UCSD-AML1 (cell line): Measurements from ENCODE around the gene TSPAN14.
A peak's percentile ranks its signal among the peaks of the same experiment; 100 is the strongest.

Experiments
- DNase-seq: peaks from one replicate; lab custom pipeline; 2025; ENCODE audit not compliant: unreplicated experiment; lab: John Stamatoyannopoulos, UW

TSPAN14 gene

DNA sequence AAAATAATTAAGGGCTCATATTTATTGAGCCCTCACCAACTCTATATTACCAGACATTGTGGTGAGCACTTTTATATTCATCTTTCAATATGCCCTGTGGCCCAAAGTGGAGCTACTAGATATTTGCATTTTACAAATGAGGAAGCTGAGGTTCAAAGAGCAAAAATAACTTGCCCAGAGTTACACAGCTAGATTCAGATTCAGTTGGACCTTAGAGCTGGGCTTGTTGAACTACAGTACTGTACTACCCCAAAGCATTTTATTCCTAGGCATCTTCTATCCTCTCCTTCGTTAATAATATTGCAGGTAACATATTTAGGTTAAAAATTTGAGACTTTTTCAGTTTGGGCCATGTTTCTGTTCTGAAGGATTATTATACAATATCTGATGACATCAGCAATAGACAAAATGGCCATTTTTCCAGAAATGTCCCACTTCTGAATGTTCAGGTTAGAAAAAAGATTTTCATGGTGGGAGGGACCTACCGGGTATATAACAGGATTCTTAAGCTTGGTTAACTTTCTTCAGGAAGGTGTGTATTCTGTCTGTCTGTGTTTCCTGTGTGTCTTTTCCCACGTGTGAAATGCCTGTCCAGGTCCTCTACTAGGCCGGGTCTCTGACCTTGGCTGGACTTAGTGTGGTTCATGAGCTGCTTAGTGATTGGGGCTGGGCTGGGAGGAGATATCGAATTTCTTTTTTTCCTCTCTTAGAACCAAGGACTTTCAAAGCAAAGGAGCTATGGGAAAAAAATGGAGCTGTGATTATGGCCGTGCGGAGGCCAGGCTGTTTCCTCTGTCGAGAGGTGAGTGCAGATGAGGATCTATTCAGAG is 32.2 kb upstream of the TSPAN14 start:
- DNase-seq = no peak

DNA sequence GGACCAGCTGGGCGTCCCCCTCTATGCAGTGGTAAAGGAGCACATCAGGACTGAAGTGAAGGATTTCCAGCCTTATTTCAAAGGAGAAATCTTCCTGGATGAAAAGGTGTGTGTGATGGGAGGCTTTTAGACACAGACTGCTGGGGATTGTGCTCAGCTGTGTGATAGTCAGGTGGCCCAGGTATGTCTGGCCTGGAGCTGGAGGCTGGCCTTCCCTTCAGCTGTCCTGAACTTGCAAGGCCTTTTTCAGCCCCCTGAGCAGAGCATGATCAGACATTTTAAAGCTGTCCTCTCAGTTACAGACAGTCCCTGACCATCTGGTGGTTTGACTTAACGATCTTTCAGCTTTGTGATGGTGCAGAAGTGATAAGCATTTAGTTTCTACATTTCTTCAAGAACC is 28.2 kb upstream of the TSPAN14 start:
- no peak for DNase-seq

DNA sequence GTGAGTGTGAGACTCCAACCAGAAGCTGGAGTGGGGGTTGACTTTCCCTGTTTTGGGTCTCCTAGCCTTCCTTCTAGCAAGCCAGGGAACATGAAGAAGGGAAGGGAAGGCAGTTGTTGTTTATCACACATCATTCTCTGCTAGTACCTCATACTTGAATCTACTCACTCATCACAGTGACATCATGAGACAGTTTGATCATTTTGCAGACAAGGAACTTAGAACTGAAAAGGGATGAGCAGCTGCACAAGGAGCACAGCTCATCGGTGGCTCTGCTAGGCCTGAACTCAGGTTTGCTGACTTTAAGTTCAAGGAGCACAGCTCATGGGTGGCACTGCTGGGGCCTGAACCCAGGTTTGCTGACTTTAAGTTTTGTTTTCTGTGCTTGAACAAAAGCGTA is 26.6 kb upstream of the TSPAN14 start:
- DNase-seq = no peak

DNA sequence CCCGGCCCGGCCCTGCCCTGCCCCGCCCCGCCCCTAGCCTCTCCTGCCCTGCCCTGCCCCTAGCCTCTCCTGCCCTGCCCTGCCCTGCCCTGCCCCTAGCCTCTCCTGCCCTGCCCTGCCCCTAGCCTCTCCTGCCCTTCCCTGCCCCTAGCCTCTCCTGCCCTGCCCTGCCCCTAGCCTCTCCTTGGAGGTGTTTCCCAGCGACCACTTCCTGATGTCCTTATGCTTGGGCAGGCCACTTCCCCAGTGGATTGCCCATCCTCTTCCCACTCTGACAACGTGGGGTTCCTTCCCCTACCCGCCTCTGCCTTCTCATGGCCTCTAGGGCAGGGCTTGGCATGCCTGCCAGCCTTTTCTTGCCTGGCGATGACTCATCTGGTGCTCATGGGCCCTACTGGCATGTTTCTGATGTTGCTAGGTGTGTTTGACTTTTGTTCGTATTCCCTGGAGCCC is 24.6 kb upstream of the TSPAN14 start:
- DNase-seq = no peak

DNA sequence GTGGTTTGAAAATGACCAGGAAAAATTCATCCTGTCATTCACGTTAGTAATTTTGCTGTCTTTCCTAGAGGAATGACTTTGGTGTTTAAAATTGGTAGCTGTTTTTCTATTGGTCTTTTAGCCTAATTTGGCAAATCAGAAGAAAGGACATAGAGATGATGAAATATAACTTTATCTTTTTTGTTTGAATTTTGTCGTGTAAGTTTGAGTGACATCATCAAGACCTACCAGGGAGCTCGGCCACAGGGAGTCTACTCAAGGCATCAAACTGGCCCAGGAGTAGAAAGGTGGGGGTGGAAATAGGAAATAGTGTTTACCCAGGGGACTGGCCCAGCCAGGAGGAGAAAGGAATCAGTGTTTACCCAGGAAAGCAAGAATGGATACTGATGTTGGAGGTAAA is 21.0 kb upstream of the TSPAN14 start:
- DNase-seq = no peak

DNA sequence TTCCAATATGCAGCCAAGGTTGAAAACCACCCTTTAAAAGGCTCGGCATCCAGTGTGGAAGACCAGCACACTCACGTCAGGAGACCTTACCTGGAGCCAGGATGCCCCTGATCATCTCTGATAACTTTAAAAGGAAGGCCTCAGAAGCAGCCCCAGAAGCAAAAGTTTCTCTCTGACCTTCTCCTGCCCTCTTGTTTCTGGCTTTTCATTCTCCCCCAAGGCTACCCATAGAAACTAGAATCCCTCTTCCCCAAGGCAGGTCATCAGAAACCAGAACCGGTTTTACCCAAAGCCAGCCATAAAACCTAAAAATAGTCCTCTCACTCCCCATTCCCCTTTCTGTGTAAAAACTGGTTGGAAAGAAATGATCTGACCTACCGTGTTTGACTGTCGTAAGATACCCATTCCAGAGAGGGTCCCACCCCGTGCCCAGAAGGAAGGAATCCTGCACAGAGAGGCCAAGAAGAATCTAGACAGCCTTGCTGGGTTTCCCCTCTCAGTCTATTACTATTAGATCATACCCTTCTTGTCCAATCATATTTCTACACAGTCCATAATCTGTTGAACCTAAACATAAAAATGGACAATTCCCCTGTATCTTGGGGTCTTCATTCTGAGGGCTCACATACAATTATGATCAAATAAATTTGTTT is 17.5 kb upstream of the TSPAN14 start:
- no peak for DNase-seq

DNA sequence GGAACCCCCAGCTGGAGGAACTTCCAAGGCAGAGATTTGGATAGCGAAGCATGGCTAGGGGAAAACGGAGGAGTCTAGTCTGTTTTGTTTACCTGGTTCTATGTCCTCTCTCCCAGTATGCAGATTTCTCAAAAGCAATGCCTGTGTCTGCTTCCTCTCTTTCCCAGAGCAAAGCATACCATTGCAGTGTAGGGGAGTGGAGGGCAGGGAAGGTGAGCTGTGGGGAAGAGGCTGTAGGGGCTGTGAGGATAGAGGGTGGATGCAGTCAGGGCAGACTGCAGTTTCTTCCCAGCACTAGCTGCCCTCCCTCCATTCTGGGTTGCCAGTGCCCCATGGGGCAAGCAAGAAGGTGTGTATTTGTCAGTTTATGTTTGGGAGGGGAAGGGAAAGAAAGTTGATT is 16.9 kb upstream of the TSPAN14 start:
- no peak for DNase-seq

DNA sequence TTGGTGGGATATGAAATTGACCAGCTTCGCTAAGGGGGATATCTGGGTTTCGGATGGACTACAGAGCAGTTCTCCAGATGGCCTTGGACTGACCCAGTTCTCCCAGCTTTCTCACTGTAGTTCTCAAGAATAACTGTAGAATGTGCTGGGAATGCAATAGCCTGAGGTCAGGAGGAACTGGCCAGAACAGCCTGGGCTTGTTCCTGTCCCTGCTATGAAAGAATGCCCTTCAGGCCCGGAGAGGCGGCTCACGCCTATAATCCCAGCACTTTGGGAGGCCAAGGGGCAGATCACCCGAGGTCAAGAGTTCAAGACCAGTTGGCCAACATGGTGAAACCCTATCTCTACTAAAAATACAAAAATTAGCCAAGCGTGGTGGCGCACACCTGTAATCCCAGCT is 12.3 kb upstream of the TSPAN14 start:
- no peak for DNase-seq

DNA sequence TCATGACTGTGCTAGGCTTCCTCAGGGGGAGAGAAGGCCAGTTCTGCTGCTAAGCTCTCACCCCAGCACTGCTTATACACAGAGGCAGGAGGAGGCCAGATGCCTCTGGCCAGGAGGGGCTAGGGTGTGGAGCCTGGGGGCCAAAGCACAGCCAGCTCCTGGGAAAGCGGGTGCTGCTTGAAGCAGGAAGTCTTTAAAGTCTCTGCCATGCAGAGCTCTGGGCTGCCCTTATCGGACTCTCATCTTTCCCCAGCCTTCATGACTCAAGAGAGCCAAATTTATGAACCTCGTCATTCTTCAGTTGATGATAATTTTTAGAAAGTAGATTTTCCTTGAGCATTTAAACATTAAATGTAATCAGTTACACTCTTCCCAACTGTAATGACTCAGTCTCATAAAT is 11.2 kb upstream of the TSPAN14 start:
- DNase-seq = no peak

DNA sequence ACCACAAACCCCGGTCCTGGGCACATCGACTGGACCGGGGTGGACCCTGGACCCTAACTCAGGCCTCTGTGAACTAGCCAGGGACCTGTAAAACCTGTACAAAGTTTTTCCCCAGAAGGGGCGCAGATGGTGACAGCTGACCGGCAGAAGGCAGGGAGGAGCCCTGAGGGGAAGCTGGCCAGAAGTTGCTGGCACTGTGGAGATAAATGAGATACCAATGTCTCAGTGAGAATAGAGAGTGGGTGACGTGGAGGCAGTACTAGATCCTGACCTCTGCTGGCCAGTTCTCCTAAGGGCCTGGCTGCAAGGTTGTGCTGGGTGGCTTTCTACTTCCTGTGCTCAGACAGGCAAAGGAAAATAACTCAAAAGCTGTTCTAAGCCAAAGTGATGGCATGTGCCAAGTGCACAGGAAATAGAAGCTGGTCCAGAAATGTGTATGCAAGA is 10.6 kb upstream of the TSPAN14 start:
- peak; percentile 55 for DNase-seq

DNA sequence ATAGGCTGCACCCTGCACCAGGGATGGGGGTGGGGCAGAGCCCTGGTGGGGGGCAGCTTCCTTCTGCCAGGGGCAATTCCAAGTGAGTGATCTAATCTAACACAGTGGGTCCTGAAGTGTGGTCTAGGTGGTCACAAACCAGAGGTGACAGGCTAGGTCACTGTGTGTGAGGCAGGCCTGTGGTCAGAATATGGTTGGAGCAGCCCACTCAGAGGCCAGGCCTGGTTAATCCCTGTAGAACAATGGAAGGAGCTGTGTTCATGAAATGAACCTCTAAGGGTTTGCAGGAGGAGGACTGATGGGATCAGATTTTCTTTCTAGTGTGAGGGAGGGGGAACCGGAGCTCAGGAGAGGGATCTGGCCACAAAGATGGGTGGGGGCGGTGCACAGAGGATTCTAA is 10.0 kb upstream of the TSPAN14 start:
- DNase-seq = no peak

DNA sequence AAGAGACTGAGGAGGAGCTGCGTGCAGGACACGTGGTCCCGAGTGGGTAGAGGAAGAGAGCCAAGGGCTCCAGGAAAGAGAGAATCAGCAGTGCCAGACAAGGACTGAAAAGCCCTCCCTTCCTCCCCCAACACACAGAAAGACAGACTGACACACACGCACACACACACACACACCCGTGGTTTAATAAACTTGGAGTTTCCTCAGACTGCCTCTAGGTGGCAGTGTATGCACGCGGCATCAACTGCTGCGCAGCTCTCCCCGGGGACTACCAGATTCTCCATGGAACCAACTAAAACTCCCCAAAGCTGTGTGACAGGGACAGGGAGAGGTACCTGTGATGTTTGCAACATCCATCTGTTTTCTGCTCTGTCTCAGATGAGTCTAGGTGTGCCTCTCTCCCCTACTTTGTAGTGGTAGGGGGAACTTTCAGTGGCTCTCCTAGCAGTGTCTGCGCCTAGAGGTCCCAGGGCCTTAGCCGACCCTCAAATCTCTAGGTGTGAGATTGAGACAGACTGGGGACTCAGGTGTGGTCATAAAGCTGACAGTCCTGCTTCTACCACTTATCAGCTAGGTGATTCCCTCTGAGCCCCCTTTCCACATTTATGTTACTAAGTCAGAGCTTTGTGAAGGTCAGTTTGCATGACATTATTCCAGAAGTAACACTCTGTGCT is 9.3 kb upstream of the TSPAN14 start:
- DNase-seq = peak; percentile 65

DNA sequence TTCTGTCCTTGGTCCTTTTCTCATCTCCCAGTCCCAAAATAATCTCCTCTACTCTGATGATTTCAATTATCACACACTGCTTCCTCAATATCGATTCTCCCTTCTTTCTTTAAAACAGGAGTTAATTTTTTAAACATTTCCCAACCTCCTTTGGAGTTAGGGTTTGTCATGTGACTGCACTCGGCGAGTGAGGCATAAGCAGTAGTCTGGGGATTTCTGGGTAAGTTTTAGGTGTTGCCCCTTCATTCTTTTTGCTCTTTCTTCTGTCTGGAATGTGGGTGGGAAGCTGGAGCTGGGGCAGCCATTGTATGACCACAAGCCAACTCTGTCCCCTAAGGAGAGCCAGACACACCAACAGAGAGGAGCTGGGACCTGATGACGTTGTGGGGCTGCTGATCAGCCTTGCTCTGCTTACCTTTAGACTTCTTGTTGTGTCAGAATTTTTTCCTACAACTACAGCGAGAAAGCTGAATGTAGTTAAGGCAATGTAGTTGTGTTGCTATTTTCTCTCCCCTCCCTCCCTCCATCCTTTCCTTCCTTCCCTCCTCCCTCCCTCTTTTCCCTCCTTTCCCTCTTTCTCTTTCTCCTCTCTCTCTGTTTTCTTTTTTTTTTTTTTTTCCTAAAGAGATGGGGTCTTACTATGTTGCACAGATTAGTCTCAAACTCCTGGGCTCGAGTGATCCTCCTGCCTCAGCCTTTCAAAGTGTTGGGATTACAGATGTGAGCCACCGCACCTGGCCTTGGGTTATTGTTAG is 6.5 kb upstream of the TSPAN14 start:
- DNase-seq = no peak

DNA sequence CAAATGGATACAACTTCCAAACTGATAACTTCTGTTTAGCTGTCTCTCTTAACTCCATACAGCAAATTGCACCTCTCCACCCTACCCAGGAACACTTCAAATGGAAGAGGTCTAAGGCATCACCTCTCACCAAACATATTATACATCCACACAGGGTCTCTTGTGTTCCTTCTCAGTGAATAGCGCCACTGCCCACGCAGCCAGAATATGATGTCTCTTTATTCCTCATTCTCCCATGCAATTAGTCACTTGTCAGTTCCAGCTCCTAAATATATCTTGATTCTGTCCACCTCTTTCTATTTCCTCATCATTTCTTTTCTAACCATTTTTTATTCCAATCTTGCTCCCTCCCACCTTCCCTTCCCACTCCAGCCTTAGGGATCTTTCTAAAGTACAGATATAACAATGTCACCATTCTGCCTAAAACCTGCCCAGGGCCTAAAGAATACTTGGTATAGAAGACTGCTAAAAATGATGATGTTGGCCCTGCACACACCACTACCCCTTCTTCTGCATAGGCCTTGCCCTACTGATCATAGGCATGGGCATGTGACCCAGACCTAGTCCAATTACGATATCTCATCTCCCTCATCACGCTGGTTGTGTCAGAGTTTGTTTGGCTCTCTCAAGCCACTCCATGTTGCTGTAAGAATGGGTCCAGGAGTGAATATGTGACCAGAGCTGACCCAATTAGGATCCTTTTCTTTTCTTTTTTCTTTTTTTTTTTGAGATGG is 5.7 kb upstream of the TSPAN14 start:
- no peak for DNase-seq

DNA sequence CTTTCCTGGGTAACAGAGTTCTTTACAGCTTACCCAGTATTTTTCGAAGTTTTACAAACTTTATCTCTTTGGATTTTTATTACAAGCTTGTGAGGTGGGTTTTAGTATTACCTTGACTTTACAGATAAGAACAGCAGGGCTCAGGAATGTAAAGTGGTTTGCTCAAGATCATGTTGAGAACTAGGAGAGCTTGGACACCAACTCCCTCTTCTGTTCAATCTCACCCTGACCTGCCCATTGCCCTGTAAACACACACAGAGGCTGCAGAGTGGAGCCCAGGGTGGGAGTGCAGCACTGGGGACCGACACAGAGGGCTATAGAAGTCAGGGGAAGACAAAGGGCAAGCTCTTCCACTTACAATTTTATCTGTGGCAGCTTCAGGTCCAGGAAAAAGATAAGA is 4.6 kb upstream of the TSPAN14 start:
- no peak for DNase-seq

DNA sequence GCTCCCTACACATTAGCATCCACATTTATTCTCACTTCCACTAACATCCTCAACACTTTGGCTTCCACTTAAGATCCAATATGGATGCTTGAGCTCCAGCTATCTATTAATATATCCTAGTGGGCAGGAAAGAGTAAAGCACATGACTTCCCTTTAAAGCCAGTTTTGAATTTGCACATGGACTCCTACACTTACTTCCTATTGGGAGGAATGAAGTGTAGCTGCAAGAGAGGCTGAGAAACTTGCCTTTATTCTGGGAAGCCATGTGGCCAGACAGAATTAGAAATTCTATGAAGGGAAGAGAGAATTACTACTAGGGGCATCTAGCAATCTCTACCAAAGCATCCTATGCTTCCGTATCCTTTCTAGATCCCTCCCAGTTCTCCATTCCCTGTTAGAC is 3.0 kb upstream of the TSPAN14 start:
- no peak for DNase-seq

DNA sequence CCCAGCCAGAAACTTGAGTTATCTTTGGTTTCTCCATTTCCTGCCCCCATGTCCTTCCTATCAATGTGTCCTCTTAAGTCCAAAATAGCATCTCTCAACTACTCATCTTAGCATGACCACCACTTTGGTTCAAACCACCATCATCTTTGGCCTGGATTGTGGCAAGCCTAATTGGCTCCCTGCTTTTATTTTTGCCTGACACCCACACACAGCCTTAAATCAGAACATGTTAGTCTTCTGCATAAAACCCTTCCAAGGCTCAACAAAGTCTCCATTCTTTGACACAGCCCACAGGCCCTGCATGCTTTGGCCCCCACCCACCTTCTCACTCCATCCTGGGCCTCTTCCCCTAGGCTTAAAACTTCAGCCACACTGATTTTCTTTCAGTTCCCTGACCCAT is 2.0 kb upstream of the TSPAN14 start:
- no peak for DNase-seq

DNA sequence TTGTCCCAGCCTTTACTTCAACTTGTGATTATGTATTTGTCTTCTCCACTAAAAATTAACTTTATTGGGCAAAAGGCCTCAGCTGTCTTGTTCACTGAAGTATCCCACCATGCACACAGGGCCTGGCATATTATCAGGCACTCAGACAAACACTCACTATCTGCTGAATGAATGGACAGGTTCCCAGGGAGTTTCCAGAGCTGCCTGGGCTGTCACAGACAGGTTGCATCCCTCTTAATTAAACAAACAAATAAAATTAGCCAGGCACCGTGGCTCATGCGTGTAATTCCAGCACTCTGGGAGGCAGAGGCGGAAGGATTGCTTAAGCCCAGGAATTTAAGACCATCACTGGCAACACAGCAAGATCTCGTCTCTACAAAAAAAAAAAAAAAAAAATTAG is 1.5 kb upstream of the TSPAN14 start:
- DNase-seq = no peak

DNA sequence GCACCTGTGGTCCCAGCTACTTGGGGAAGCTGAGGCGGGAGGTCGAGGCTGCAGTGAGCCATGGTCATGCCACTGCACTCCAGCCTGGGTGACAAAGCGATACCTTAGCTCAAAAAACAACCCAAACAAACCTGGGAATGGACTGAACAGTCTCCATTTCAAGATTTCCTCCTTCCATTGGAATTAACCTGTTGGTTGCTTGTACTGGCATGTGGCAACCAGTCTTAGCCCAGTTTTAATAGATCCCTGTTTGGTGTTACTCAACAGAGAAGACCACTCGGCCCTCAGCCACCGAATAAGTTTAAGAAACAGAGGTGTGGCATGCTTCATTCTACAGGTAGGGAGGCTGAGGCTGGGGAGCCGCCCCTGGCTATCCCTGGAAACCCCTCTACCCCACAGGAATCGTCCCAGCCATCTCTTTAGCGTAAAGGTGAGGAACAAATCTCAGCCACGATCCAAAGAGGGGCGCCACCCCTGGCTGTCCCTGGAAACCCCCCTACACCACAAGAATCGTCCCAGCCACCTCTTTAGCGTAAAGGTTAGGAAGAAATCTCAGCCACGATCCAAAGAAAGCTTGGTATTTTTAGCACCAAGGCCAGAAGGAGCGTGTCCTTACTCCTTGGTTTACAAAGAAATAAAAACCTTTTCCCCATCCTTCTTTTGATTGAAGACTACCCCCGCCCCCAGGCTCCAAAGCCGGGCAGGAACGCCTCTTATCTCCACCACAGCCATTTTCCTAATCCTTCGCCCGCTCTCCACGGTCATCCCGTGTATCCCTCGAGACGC is 861 bp upstream of the TSPAN14 start:
- no peak for DNase-seq
